Neural progenitor cell (in vitro differentiated cells): ENCODE measurements around the gene FAM118A. TPM values are rescaled to one million over a fixed set of nuclear protein-coding genes. Genes with fewer than 3 reads are reported as not detected.
"Not testable (repeated sequence)": the region's sequence is repeated elsewhere in the genome, so short reads cannot be mapped to it uniquely, and the experiment has no call there.

Experiments
- DNase-seq: peaks from one replicate; pipeline ENCODE4 v3.0.0-alpha.2; 2016; ENCODE audit warnings: low spot score
- H2AFZ ChIP-seq: fragments of 200-600 bp; sonication (generic); replicated peaks from 2 replicates; pipeline ENCODE4 v1.6.1; 2016; ENCODE audit warnings: antibody characterized with exemption
- H3F3A ChIP-seq: fragments of 200-600 bp; sonication (generic); 2 replicates; pipeline ENCODE4 v1.6.1; 2016; ENCODE audit warnings: antibody characterized with exemption, low read depth
- H3K27ac ChIP-seq: fragments of 200-600 bp; sonication (generic); 2 replicates; pipeline ENCODE4 v1.5.1; 2016; ENCODE audit warnings: mild to moderate bottlenecking
- H3K27me3 ChIP-seq: fragments of 200-600 bp; sonication (generic); 2 replicates; pipeline ENCODE4 v1.6.1; 2016; ENCODE audit warnings: mild to moderate bottlenecking, moderate library complexity
- H3K36me3 ChIP-seq: fragments of 200-600 bp; sonication (generic); 2 replicates; pipeline ENCODE4 v1.5.1; 2016
- H3K4me1 ChIP-seq: fragments of 200-600 bp; sonication (generic); 2 replicates; pipeline ENCODE4 v1.6.1; 2016; ENCODE audit warnings: mixed run types
- H3K4me2 ChIP-seq: fragments of 200-600 bp; sonication (generic); 2 replicates; pipeline ENCODE4 v1.6.1; 2016
- H3K4me3 ChIP-seq: fragments of 200-600 bp; sonication (generic); 2 replicates; pipeline ENCODE4 v1.5.1; 2016
- H3K79me2 ChIP-seq: fragments of 200-600 bp; sonication (generic); 2 replicates; pipeline ENCODE4 v1.6.1; 2016; ENCODE audit warnings: low read depth
- H3K9ac ChIP-seq: fragments of 200-600 bp; sonication (generic); 2 replicates; pipeline ENCODE4 v1.6.1; 2016
- H3K9me3 ChIP-seq: fragments of 200-600 bp; sonication (generic); 2 replicates; pipeline ENCODE4 v1.5.1; 2016; ENCODE audit warnings: low read depth
- H4K20me1 ChIP-seq: fragments of 200-600 bp; sonication (generic); 2 replicates; pipeline ENCODE4 v1.6.1; 2016; ENCODE audit warnings: low read depth
- H3K27ac Mint-ChIP-seq: 3 replicates; pipeline ENCODE4 v1.8.0; 2021; ENCODE audit warnings: mixed read lengths
- H3K27me3 Mint-ChIP-seq: 2 replicates; pipeline ENCODE4 v1.8.0; 2022; ENCODE audit warnings: low read depth, mild to moderate bottlenecking, inconsistent platforms, moderate library complexity, mixed read lengths; ENCODE audit not compliant: insufficient read depth
- H3K36me3 Mint-ChIP-seq: 3 replicates; pipeline ENCODE4 v1.8.0; 2021; ENCODE audit warnings: mixed read lengths
- H3K4me1 Mint-ChIP-seq: 3 replicates; pipeline ENCODE4 v1.8.0; 2021; ENCODE audit warnings: mixed read lengths
- H3K4me3 Mint-ChIP-seq: 3 replicates; pipeline ENCODE4 v1.8.0; 2021; ENCODE audit warnings: mild to moderate bottlenecking, moderate library complexity, mixed read lengths
- H3K9me3 Mint-ChIP-seq: 3 replicates; pipeline ENCODE4 v1.8.0; 2020; ENCODE audit warnings: mixed read lengths
- EZH2 ChIP-seq: fragments of 200-600 bp; sonication (generic); IDR thresholded peaks from 2 replicates; pipeline ENCODE4 v1.6.1; 2017; ENCODE audit warnings: antibody characterized with exemption, mild to moderate bottlenecking, moderate library complexity
- EZH2phosphoT487 ChIP-seq: fragments of 200-600 bp; sonication (generic); IDR thresholded peaks from 2 replicates; pipeline ENCODE4 v1.6.1; 2017; ENCODE audit warnings: antibody characterized with exemption
- total RNA-seq: library from RNA; depleted of rRNA; stranded (reverse); fragments of >200 nt; gene quantifications from 2 replicates; pipeline ENCODE4 v1.2.3, GENCODE V29; 2015; ENCODE audit warnings: low replicate concordance
- TF ChIP-seq, protein P1 (sequence below): fragments of 200-600 bp; sonication (generic); IDR thresholded peaks from 2 replicates; pipeline ENCODE4 v1.5.1; 2017; ENCODE audit warnings: antibody characterized with exemption, mild to moderate bottlenecking

Gene FAM118A
- total RNA-seq, 1 donor from 2014 or later: 75.1 TPM

DNA sequence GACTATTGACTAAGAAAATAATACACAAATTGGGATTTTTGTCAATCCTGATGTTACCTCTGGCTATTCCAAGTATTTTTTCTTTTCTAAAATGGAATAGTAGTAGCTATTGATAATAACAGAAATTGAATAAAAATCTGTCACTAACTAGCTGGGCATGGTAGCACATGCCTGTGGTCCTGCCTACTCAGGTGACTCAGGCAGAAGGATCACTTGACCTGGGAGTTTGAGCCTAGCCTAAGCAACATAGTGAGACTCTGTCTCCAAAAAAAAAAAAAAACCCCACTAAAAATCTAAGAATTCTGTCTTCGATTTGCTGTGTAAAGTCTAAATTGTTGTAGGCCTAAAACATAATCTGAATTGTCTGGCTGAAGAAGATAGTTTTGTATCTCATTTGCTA lies 42.2 kb downstream of the FAM118A start:
- H3K36me3 Mint-ChIP-seq: peaks cover 4% of the 10 kb centered on the region
- H3F3A ChIP-seq: no peaks in the 10 kb centered on the region
- H3K27ac ChIP-seq: no peak overlapping the region
- H3K9me3 ChIP-seq: no peaks in the 10 kb centered on the region
- no peak for DNase-seq
- no peaks in the 10 kb centered on the region for H4K20me1 ChIP-seq
- no peaks in the 10 kb centered on the region for H3K36me3 ChIP-seq
- no peaks in the 10 kb centered on the region for H3K9me3 Mint-ChIP-seq
- no peaks in the 10 kb centered on the region for H3K4me1 Mint-ChIP-seq
- TF ChIP-seq, protein P1, sequence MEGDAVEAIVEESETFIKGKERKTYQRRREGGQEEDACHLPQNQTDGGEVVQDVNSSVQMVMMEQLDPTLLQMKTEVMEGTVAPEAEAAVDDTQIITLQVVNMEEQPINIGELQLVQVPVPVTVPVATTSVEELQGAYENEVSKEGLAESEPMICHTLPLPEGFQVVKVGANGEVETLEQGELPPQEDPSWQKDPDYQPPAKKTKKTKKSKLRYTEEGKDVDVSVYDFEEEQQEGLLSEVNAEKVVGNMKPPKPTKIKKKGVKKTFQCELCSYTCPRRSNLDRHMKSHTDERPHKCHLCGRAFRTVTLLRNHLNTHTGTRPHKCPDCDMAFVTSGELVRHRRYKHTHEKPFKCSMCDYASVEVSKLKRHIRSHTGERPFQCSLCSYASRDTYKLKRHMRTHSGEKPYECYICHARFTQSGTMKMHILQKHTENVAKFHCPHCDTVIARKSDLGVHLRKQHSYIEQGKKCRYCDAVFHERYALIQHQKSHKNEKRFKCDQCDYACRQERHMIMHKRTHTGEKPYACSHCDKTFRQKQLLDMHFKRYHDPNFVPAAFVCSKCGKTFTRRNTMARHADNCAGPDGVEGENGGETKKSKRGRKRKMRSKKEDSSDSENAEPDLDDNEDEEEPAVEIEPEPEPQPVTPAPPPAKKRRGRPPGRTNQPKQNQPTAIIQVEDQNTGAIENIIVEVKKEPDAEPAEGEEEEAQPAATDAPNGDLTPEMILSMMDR: no peak
- TF ChIP-seq EZH2phosphoT487: no peak
- TF ChIP-seq EZH2: no peak
- no peak overlapping the region for H3K4me3 ChIP-seq
- no peaks in the 10 kb centered on the region for H3K79me2 ChIP-seq
- H3K4me1 ChIP-seq: no peaks in the 10 kb centered on the region
- no peaks in the 10 kb centered on the region for H3K27me3 Mint-ChIP-seq
- no peak overlapping the region for H3K4me2 ChIP-seq
- no peak overlapping the region for H3K9ac ChIP-seq
- no peak overlapping the region for H2AFZ ChIP-seq
- no peak overlapping the region for H3K4me3 Mint-ChIP-seq
- H3K27ac Mint-ChIP-seq: no peak overlapping the region
- H3K27me3 ChIP-seq: no peaks in the 10 kb centered on the region

DNA sequence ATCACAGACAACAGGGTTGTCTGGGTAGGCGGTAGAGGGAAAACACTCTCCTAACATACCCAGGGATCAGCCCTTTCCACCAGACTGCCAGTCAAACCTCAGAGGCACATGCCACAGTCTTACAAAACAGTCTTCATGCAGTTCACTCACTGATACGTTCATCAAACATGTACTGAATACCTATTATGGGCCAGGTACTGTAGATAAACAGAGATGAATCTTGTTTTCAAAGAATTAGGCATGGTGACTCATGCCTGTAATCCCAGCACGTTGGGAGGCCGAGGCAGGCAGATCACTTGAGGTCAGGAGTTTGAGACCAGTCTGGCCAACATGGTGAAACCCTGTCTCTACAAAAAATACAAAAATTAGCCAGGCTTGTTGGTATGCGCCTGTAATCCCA lies 43.0 kb downstream of the FAM118A start:
- H3K27ac Mint-ChIP-seq, H3K27ac ChIP-seq, H3K27me3 ChIP-seq, H3K9me3 ChIP-seq, H3K36me3 Mint-ChIP-seq, H4K20me1 ChIP-seq, H3K4me1 ChIP-seq, H2AFZ ChIP-seq, H3K79me2 ChIP-seq, H3K4me3 Mint-ChIP-seq, H3K9me3 Mint-ChIP-seq, H3K36me3 ChIP-seq, H3K27me3 Mint-ChIP-seq, H3F3A ChIP-seq, H3K9ac ChIP-seq, H3K4me2 ChIP-seq, H3K4me1 Mint-ChIP-seq, H3K4me3 ChIP-seq, DNase-seq: not testable (repeated sequence)

DNA sequence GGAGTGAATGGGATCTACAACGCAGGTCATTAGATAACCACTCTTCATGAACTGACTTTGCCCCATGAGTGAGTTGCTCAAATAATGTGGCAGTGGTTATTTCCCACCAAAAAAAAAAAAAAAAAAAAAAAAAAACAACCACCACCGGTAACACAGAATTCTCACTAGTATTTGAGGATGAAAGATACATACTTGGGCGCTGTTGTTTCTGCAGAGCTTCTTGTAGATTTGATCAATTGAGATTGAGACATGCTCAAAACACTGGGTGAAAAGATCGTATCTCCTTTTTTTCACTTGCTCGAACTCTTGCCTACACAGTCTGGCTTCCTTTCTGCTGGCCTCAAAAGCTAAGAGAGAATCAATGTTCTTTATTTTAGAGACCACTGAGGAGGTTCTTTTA lies 44.1 kb downstream of the FAM118A start:
- no peaks in the 10 kb centered on the region for H3K79me2 ChIP-seq
- H3K27me3 Mint-ChIP-seq: no peaks in the 10 kb centered on the region
- H3K27me3 ChIP-seq: no peaks in the 10 kb centered on the region
- no peak overlapping the region for H3K4me2 ChIP-seq
- H3K27ac Mint-ChIP-seq: no peak overlapping the region
- H3K36me3 Mint-ChIP-seq: no peaks in the 10 kb centered on the region
- no peaks in the 10 kb centered on the region for H3K4me1 ChIP-seq
- H3K27ac ChIP-seq: no peak overlapping the region
- H3K9me3 ChIP-seq: no peaks in the 10 kb centered on the region
- H3K9me3 Mint-ChIP-seq: no peaks in the 10 kb centered on the region
- no peak overlapping the region for H3K4me3 ChIP-seq
- H3K9ac ChIP-seq: no peak overlapping the region
- TF ChIP-seq EZH2 (no peak), EZH2phosphoT487 (no peak)
- TF ChIP-seq, protein P1: no peak
- no peaks in the 10 kb centered on the region for H3K4me1 Mint-ChIP-seq
- no peak overlapping the region for H3K4me3 Mint-ChIP-seq
- no peak overlapping the region for H2AFZ ChIP-seq
- no peaks in the 10 kb centered on the region for H3K36me3 ChIP-seq
- H4K20me1 ChIP-seq: no peaks in the 10 kb centered on the region
- no peak for DNase-seq
- H3F3A ChIP-seq: no peaks in the 10 kb centered on the region

DNA sequence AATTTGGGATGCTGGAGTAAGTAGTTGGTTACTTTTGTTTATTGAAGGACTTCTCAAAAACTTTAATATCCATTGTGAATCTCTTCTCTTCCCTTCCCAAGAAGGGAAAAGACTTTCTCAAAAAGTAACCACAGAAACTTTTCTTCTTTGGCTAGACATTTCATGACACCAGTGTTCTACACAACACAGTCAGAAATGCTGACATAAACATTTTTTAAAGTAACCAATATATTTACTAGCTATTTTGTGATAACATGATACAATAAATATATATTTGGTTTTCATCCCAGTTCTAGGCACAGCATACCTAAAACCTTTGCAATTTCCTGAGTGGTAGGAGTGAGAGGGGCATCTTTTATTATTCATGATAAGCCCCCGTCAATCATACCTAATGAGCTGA lies 47.8 kb downstream of the FAM118A start:
- H3K9ac ChIP-seq: no peak overlapping the region
- H3K27me3 Mint-ChIP-seq: no peaks in the 10 kb centered on the region
- TF ChIP-seq, protein P1: no peak
- TF ChIP-seq EZH2: no peak

More for the DNA sequence above, 47.8 kb downstream of the FAM118A start:
- Mint-ChIP-seq H3K36me3 (no peaks in the 10 kb centered on the region), H3K4me3 (no peak overlapping the region), H3K27ac (no peak overlapping the region), H3K4me1 (no peaks in the 10 kb centered on the region), H3K9me3 (no peaks in the 10 kb centered on the region)
- H3K4me1 ChIP-seq: no peaks in the 10 kb centered on the region
- H3K27ac ChIP-seq: no peak overlapping the region
- H3K9me3 ChIP-seq: no peaks in the 10 kb centered on the region
- H3K27me3 ChIP-seq: no peaks in the 10 kb centered on the region
- DNase-seq: no peak
- no peaks in the 10 kb centered on the region for H3F3A ChIP-seq
- H4K20me1 ChIP-seq: no peaks in the 10 kb centered on the region
- no peak overlapping the region for H2AFZ ChIP-seq
- H3K4me3 ChIP-seq: no peak overlapping the region
- H3K36me3 ChIP-seq: no peaks in the 10 kb centered on the region
- no peaks in the 10 kb centered on the region for H3K79me2 ChIP-seq
- H3K4me2 ChIP-seq: no peak overlapping the region
